Right kidney (tissue), 1 donor: ENCODE data around the gene CALD1.

Experiments used
- DNase-seq: peaks from one replicate; pipeline ENCODE4 v3.0.0-alpha.2; 2016

CALD1 gene

GRCh38 chr7:134823400-134823799, 44.0 kb downstream of the CALD1 start:
- DNase-seq, result no peak

DNA sequence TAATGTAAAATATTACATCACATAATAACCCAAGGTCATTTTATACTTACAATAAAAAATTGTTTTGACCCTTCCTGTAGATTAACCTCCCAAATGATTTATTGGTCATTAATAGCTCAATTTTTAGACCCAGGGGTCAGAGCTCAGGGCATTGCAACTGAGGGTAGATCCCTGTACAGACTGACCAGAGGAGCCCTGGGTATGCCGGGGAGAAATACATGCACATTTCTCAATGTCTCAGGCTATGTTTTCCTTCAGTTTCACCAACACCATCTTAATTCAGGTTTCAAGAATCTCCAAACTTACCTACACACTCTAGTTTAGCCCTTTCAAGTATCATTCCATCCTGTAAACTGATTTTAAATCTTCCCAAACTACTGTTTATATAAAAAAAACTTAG, 46.2 kb downstream of the CALD1 start:
- no peak for DNase-seq

DNA sequence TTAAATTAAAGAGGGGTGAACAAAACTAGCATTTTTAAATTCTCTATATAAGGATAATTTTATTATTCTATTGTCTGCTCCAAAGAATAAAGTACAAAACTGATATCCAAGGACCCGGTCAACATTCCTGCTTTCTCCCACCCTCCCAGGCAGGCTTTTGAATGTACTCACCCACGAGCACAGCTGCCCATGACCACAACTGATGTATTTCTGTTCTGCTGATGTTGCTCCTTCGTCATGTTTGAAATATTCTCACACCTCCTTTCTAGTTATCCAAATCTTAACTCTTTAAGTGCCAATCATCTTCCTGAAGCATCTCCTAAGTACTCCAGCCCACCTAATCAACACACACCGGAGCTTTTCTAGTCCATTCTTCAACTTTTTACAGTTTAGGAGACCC, 46.7 kb downstream of the CALD1 start:
- DNase-seq, result no peak

DNA sequence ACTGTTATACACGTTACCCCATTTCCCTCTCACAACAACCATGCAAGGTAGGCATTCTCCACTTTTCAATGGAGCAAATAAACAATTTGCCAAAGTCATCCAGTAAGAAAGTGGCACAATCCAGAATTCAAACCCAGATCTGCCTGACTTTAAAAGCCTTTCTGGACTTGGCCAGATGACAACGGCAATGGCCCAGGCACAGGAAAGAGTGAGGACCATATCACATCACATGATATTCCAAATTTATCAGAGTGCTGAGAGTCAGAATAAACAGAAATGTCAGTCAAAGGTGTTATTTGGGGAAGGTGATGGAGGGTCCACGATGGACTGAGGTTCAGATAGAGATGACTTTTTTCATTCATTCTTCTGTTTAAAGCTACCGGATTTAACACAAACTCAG, 48.0 kb downstream of the CALD1 start:
- no peak for DNase-seq

DNA sequence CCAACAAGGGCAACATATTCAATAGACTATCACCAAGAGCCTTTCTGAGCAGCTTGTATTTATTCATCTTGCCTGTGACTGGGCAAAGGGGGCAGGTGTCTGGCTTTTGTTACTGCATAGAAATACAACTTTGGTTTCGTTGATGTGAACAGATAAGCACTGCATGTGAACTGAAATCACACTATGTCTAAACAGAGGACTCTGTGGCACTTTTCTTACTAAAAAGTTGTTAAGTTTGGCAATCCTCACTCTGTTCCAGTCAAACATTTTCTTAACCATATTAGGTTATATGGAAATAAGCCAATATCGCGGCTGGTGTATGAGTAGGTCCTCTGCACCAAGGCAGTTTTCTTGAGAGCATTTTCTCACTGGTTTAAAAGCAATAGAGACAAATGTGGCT, 48.5 kb downstream of the CALD1 start:
- no peak for DNase-seq

DNA sequence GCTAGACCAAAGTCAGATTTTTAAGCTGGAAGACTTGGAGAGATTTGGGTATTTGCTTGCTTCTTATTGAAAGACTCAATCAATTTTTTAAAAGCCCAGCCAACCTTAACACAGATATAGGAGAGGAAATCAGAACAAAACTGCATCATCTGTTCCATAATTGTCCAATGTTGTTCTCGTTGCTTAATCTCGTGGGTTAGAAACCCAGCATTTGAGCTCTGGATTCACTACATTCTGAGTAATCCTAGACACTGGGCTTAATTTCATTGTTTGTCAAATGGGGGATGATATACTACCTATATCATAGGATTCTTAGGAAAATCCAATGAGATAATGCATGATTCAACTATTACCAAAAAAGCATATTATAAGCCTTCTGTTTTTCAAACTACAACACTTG, 48.9 kb downstream of the CALD1 start:
- no peak for DNase-seq

- DNase-seq, result no peak
These were observed 50.0 kb downstream of the CALD1 start for GRCh38 chr7:134829380-134829986.

DNA sequence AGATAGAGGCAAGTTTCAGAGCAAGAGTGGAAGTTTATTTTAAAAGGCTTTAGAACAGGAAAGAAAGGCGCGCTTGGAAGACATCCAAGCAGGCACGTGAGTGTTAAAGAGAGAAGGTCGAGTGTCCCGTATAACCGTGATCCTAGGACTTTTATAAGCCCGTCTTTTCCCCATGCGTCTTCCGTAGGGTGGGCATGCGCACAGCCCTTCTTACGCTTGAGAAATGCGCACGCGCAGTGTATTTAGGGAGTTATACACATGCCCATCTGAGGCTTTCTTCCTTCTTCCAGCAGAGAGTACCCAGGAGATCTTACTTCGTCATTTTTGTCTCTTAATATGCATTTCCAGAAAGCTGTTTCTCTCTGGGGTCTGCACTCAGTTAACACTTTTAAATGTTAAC, 52.4 kb downstream of the CALD1 start:
- DNase-seq, result no peak

GRCh38 chr7:134832367-134832766, 52.9 kb downstream of the CALD1 start:
- no peak for DNase-seq

GRCh38 chr7:134834689-134835462, 55.4 kb downstream of the CALD1 start:
- DNase-seq, result no peak

DNA sequence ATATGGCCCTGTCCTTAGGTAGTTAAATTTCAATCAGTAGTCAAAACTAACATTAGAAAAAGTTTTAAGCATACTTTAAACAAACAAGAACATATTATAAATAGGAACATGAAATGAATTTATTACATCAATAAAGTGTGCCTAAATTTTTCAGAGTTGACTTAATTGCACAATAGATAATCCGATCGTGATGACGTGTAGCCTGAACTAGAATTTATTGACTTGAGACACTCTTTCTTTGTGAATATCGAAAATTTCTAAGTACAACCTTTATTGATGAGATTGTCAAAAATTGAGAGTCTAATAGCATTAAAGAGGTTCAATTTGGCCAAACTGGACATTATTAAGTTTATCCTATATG, 56.0 kb downstream of the CALD1 start:
- DNase-seq, result no peak

DNA sequence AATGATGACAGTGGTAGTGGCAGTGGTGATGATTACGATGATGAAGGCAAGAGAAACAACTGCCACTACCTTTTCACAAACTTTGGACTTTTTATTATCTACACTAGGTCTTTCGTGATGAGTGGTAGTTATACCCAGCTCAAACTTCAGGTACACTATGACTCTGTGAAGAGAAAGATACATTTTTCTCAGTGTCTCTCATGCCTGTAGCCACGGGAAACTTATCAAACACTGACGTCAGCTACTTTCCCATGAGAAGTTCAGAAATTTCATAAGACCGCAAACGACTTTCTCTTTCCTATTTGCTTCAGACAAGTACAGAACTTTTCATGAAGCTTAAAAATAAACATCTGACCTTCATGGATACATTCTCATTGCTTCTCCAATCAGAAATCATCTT, 57.0 kb downstream of the CALD1 start:
- no peak for DNase-seq

DNA sequence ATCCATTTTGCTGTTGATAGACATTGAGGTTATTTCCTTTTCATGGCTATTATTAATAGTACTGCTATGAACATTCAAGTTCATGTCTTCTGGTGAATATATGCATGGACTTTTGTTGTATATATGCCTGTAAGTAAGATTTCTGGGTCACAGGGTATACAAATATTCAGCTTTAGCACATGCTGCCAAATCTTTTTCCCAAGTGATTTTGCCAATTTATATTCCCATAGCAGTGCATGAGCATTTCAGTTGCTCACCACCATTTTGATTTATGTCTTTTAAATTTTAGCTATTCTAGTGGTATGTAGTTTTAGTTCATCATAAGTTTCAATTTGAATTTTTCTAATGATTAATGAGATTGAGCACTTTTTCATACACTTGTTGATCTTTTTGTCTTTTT, 59.9 kb downstream of the CALD1 start:
- no peak for DNase-seq

GRCh38 chr7:134842062-134842461, 62.6 kb downstream of the CALD1 start:
- no peak for DNase-seq

DNA sequence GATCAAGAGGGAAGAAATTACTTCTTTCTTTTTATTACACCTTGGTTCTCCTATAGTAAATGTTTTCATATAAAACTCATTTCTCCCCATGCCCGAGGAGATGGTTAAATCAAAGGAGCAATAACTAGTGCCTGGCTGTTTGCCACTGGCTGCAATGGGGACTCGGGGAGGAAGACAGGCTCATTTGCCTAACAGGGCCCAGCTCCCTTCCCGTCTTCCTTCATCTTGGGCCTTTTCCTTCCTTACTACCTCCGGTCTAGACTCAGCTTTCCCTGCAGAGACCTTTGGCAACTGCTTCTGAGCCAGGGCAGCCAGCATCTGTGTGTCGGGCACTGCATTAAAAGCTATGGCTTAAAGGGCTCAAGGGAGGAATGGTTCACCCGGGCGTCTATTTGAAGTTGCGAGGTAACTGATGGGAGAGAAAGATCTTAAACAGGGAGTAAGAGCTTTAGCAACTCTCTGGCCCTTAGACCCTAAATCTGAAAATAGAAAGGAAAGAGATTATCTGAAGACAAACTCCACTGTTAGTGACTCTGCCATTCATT, 63.5 kb downstream of the CALD1 start:
- no peak for DNase-seq

DNA sequence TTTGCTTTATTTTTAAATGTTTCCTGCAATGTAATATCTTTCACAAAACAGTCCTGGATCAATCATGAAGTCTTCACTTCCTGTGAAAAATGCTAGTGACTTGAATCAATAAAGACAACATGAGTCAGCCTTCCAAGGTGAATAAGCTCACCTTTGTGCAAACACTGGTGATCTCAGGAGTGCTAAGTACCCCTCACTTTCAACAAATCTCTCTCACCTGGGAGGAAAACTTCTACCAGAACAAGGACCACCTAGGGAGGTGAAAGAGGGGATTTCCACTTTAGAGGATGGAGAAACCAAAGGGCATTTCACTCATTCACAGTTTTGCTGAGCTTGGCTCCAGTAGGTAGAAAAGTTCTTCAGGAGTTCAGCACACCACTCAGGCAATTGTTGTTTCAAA, 64.8 kb downstream of the CALD1 start:
- DNase-seq, result no peak

GRCh38 chr7:134845461-134845860, 66.0 kb downstream of the CALD1 start:
- DNase-seq, result no peak

DNA sequence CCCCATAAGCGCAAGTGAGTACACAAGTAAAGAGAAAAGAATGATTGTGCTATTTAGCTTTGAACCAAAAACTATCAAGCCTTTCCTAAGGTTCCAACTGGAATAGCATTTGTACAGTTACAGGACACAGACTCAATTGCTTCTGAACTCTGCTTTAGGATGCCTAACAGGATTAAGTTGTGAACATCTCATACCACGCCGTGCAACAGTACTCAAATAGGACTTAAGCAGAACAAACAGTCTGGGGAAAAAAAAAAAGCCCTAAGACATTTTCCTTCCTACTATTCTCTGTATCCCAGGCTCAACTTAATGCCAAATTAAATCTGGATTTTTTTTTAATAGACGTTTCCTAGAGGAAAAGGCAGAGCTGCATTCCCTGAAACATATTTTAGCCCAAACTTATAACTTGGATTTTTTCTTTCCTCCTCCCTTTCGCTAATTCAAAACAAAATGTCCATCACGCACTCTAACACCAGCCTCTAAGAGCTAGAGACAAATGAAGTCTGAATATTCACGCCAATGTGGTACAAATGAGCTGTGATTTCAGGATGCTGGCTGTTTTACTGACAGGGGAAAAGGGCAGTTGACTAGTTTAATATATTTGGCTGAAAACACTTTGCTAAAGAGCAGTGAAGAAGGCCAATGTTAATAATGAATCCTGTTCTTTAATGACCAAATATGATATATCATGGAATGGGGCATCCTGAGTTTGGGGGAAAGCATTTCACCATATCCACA, 68.6 kb downstream of the CALD1 start:
- DNase-seq, result no peak

DNA sequence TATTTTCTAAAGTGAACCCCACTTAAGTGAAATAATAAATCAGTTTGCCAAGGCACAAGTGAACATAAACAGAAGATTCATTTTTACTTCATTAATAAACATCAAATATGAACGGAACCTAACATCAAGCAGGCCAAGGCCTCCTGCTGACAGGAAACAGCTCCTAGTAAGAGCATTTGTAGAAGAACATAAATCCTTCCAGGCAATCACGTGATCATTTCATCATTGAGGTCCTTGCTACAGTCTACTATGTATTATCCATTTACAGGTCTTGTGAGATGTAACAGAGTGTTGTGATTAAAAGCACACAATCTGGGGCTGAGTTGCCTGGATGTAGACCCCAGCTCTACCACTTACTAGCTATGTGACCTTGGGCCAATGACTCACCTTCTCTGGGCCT, 70.6 kb downstream of the CALD1 start:
- no peak for DNase-seq

- no peak for DNase-seq
These were observed 71.7 kb downstream of the CALD1 start for GRCh38 chr7:134851141-134851540.

DNA sequence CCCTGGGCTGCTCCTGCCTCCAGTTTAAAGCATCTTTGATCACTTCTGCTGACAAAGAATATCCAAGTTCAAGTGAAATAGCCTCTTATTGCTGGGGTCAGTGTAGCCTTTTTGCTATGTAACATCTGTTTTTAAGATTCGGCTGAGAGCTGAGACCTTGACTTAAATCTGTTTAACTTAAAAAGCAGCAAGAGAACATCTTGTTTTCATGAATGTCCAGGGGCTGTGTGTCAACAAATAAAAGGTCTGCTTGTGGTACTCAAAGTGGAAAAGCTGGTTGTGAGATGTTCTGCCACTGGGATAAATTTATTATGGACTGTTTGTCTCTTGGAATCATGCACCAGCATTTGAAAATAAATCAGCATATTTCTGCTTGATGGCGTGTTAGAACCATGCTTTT, 73.2 kb downstream of the CALD1 start:
- no peak for DNase-seq

- no peak for DNase-seq
These were observed 75.4 kb downstream of the CALD1 start for GRCh38 chr7:134854816-134855215.

- no peak for DNase-seq
These were observed 76.0 kb downstream of the CALD1 start for GRCh38 chr7:134855442-134855841.

- no peak for DNase-seq
These were observed 76.7 kb downstream of the CALD1 start for GRCh38 chr7:134856091-134856490.
